ENCODE measurements around the gene TP53TG5. TPM values are rescaled to one million over a fixed set of nuclear protein-coding genes. Genes with fewer than 3 reads are reported as not detected.

Gene TP53TG5
- total and polyA plus RNA-seq, 10 of the 15 experiments (the other 5 are each of a cell fraction or from before 2014, with no cell fraction given) = 0.24 TPM; not detected in 9

GRCh38 chr20:45419188-45420091 lies 41.3 kb upstream of the TP53TG5 start (continued):
- peak; percentile 70 for TF ChIP-seq ZNF687 (IDR thresholded peaks at IDR 0.05)
- no peak for TF ChIP-seq POLR2AphosphoS2 (IDR thresholded peaks at IDR 0.05; ENCODE audit: low read depth, low read length)
- TF ChIP-seq BMI1 (IDR thresholded peaks at IDR 0.05; ENCODE audit: borderline replicate concordance) = peak; percentile 37; the same call in 1 of the 2 replicates
- no peak for TF ChIP-seq ZBTB33 (IDR thresholded peaks at IDR 0.05)
- no peak for TF ChIP-seq RBBP5 (conservative IDR thresholded peaks at IDR 0.05)
- peak; percentile 80 for TF ChIP-seq MXI1 (IDR thresholded peaks at IDR 0.05; ENCODE audit: low read depth, low read length)
- TF ChIP-seq FOXK2 (IDR thresholded peaks at IDR 0.05) = peak; percentile 55
- TF ChIP-seq SKIL (IDR thresholded peaks at IDR 0.05; ENCODE audit: low read depth, poor library complexity, severe bottlenecking) = peak; percentile 62
- no peak for TF ChIP-seq HDAC2 (IDR thresholded peaks at IDR 0.05)
- peak; percentile 33; the same call in 1 of the 2 replicates for TF ChIP-seq RELB (IDR thresholded peaks at IDR 0.05; ENCODE audit: low read depth)
- TF ChIP-seq TCF7 (IDR thresholded peaks at IDR 0.05; ENCODE audit: borderline replicate concordance) = no peak
- no peak for TF ChIP-seq MAX (IDR thresholded peaks at IDR 0.05; ENCODE audit: low read depth, low read length)
- no peak; the same call in 1 of the 2 replicates for TF ChIP-seq PAX5 (IDR thresholded peaks at IDR 0.05; ENCODE audit: borderline replicate concordance, low read depth, low read length)
- TF ChIP-seq ATF7 (IDR thresholded peaks at IDR 0.05; ENCODE audit: low read depth) = peak; percentile 82
- TF ChIP-seq TCF3 (IDR thresholded peaks at IDR 0.05; ENCODE audit: borderline replicate concordance, insufficient read depth, low read depth, low read length) = 0 out of 2 replicates have a peak, but pooled peaks have one; percentile 25
- 0 out of 2 replicates have a peak, but pooled peaks have one; percentile 51 for TF ChIP-seq TCF12 (IDR thresholded peaks at IDR 0.05; ENCODE audit: low read depth, low read length)

Measured in GM12878 (cell line).